GM18858 (cell line): Measurements from ENCODE around the gene RAPGEF5.

ENCODE experiments used
- ATAC-seq: cut with Tn5 transposase; IDR thresholded peaks from one replicate; pipeline ENCODE4 v1.9.1; 2021; ENCODE audit not compliant: unreplicated experiment

Gene RAPGEF5

DNA sequence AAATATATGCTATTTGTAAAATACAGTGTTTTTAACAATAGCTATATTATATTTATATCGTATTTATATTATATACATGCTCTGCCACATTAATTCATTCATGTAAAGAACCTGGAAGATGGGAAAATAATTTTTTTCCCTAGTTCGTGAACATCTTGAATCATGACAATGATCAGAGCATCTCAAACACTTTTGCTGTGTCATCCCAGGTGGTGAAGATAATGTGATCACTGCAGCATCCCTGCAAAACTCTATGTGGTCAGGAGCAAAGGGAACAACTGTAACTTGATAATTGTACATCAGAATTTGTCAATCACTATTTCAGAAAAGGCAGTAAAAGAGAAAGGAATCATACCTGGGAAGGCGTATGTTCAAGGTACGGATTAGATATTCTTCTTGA is 39.3 kb downstream of the RAPGEF5 start:
- no peak for ATAC-seq

DNA sequence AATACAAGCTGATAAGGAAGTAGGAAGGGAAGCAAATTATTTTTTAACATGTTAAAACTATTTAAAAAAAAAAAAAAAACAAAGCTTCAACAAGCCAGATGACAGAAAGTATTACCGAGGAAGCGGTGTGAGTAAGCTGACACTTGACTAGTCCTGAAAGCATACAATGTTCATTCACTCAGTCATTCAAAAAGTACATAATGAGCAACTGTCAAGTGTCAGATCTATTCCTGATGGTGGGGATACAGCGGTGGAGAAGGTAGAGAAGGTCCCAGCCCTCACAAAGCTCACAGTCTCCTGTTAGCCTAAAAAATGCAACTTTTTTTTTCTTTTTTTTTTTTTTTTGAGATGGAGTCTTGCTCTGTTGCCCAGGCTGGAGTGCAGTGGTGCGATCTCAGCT is 40.0 kb downstream of the RAPGEF5 start:
- ATAC-seq: no peak

DNA sequence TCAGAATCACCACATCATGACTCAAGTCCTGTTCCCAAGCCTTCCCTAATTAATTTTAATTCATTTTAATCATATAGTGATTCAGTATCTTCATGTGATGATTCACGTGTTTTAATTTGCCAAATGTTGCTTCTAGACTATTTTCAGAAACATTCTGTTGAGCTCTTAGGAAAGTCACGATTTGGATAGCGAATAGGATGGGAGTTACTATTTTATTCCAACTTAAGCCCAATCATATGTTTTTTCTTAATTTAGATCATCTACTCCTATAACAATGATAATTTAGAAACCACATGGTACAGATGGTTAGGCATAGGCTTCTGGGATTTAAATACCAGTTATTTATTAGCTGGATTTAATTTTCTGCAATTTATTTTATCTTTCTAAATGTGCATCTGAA is 49.1 kb downstream of the RAPGEF5 start:
- ATAC-seq: no peak

DNA sequence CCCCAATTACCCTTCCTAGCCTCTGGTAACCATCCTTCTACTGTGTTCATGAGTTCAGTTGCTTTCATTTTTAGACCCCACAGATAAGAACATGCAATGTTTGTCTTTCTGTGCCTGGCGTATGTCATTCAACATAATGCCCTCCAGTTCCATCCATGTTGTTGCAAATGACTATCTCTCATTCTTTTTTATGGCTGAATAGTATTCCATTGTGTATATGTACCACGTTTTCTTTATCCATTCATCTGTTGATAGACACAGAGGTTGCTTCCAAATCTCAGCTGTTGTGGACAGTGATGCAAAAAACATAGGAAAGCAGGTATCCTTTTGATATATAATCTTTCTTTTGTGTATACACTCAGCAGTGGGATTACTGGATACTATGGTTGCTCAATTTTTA is 51.2 kb downstream of the RAPGEF5 start:
- no peak for ATAC-seq

DNA sequence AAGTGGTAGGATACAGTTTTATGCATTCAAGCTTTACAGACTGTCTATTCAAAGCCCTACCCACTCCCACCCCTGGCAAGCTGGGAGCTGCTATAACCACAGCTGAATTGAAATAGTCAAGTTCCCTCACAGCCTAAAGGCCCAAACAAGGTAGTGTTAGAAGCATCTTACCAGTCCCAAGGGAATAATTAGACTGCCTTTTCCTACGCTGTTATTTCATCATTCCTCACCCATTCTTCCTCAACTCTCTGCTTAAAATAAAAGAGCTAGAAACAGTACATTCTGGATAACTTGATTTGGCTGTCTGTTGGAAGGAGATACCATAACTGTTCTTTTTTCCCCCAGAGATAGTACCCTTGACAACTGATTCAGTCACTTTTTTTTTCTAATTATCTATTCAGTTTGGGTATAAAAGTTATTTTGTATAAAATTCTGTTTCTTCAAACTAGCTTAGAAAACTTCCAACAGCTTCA is 54.0 kb downstream of the RAPGEF5 start:
- ATAC-seq: no peak

DNA sequence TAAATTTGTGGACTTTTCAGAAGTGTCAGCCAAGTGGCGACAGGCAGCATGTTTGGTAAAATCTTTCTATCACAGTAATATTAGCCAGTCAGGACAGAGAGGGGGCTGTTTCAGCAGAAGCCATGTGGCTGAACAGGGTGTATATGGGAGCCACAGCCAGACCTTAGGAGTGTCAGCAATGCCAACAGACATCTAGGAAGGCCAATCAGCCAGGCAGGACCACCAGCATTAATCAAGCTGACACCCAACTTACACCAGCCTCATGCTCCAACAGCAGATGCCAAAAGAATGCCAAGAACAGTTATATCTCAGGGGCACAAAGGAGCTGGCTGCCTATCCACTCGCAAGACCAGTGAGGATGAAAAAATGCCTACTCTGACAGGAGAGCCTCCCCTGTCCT is 54.8 kb downstream of the RAPGEF5 start:
- ATAC-seq: no peak

DNA sequence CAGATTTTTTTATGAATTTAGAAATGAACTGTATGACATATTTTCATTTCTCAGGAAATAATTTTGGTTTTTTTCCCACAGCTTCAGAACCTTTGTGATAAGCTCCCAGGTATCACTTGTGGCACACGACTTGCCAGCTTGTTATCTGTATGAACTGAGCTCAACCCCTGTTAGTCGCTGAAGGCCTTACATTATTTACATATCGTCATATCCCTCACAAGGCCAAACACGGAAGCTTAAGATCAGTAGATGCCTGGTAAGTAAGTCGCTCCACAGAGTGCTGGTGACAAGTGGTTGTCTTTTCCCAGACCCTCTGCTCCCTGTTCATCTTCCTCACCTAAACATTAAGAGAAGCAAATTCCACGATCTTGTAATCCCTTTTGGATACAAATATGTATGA is 55.2 kb downstream of the RAPGEF5 start:
- ATAC-seq: no peak

DNA sequence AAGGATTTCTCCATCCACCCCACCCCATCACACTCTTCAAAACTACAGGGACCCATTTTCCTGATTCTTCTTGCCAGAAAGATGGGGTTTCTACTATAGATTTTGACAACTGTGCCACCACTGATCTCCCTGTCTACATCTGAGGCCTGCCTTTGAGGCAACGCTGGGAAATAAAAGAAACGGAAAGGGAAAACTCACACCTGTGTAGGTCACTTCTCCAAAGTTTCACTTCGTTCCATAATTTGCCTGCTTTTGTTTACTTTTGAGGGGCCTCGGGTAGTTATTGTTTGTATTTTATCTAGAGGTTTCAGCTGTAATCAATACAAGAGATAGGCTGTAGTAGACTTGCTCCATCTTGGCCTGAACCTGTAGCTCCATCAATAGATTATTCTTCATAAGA is 56.1 kb downstream of the RAPGEF5 start:
- no peak for ATAC-seq

DNA sequence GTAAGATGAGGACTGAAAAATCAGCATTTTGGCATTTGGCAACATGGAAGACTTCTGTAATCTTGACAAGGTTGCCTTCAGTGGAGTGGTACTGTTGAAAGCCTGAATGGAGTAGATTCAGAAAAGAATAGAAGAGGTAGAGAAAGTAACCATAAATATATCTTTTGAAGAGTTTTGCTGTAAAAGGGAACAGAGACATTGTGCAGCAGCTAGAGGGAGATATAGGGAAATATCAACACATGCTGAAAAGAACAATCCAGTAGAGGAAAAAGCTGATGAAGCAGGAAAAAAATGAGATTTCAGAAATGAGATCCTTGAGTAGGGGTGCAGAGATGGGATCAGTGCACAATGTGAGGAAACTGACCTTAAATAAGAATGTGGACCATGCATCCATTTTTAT is 60.0 kb downstream of the RAPGEF5 start:
- ATAC-seq: no peak

DNA sequence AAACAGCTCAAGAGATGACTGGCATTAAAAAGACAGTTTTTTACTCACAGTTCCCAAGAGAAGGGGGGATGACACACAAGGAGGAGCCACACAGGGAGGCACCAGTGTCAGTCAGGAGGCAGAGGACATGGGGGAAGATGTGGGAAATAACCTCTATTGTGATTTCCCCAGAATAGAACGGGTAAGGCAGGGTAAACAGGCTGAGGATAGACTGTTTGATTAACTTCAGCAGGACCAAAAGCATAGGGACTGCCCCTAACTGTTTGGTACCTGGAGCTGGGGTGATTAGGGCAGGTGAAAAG is 60.7 kb downstream of the RAPGEF5 start:
- no peak for ATAC-seq

DNA sequence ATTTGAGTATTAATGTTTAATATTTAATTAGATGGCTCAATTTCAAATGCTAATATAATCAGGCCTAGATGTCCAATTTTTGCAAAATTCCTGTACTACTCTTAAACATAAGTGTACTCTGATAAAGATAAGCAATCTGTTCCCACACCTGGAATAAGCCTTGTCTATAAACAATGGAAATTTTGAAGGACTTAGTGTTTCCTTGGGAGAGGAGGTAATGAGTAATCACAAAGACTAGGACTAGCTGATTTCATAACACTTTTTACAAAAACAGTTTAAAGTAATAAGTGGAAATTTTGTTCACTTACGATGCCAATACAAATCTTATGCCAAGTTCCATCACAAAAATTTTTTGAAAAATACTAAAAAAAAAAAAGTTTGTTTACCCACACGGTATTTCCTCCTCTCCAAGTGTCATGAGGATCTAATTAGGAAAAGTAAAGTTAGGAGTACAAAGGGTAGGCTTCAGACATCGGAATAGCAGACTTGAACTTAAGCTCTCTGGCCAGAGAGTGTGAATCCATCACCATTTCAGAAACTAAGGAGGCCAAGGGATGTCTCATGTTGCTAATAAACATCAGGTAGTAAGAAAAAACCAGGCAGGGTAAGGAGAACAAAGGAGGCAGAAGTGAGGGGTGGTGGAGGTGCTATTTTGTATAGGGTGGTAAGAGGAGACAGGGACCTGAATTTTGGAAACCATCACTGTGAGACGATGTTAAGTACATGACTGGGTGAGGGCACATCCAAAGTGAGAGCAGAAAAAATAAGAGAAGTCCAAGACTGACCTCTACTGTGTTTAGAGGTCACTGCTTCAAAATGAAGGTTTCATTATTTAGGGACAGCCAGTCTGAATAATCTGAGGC is 61.3 kb downstream of the RAPGEF5 start:
- ATAC-seq: no peak

DNA sequence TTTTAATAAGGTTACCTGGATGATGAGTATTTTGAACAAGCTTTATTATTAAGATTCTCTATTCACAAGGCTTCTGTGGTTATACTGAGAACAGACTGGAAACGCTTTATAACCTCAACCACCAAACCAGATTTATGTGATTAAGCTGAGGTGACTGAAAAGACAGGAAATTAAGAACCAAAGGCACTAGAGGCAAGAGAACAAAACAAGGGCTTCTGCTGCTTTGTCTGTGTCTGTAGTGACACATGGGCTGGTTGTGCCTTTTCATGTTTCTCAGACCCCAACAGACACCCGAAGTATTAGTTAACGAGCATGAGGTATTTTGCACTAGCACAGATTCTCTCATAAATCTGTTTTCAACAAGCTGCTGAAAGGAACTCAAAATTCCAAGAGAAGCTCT is 64.4 kb downstream of the RAPGEF5 start:
- ATAC-seq: no peak

DNA sequence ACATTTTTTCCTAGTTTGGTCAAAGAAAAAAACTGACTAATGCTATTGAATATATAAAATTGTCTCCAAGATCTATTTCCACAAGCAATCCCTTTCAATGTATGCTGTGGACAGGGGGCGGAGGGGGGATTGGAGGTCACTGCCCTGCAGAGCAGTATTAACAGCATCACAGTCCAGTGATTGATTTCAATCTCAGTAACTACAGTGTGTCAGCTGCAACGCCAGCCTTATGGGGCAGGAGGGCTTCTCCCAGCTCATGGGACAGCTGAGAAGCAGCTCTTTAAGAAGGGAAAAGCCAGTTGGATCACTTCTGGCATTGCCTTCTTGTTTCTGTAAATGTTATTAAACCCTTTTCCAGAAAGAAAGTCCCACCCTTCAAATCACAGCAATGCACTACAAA is 65.0 kb downstream of the RAPGEF5 start:
- no peak for ATAC-seq

DNA sequence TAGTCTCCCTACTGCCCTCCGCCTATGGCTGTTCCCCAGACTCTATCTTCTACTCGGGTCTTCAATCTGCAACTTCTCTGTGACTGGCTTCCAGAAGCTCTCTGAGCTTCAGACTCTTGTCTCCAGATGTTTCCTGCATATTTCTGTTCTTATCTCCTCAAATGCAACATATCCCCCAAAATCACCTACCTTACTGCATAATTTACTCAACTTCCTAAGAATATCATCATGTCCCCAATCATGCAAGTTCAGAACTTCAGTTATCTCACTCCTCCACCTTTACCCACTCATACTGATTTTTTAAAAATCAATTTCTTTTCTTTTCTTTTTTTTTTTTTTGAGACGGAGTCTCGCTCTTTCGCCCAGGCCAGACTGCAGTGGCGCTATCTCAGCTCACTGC is 68.8 kb downstream of the RAPGEF5 start:
- ATAC-seq: no peak

DNA sequence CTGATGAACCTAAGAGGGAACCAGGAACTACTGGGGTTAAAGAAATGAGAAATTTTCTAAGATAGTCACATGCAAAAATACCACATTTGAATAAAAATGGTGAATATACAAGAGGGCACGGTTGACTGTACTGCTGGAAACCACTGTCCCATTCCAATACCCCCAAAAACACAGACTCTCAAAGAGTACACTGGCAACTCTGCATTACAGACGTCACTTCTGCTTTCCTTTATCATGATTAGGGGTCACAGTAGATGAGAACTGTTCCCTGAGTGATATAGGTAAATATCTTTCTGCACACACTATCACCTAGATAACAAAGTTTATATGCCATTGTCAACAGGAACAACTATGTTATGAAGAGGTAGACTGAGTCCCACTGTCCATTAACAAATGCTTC is 69.5 kb downstream of the RAPGEF5 start:
- no peak for ATAC-seq

DNA sequence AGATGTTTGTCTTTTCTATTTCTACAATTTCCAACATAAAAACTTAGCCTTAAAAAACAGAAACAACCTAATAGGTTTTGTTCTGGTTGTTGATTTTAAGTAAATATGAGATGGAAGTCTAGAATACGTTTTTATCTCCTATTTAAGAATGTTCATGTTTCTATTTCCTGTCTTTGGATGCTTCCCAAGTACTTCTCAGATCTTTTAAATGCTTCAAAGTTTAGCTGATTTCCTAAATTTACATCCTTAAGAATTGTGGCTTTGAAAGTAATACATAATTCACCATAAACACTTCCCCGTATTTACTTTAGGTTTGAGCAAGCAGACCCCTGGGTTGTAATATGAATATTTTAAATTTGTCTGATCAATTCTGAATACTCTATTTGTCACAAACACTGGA is 70.5 kb downstream of the RAPGEF5 start:
- no peak for ATAC-seq

DNA sequence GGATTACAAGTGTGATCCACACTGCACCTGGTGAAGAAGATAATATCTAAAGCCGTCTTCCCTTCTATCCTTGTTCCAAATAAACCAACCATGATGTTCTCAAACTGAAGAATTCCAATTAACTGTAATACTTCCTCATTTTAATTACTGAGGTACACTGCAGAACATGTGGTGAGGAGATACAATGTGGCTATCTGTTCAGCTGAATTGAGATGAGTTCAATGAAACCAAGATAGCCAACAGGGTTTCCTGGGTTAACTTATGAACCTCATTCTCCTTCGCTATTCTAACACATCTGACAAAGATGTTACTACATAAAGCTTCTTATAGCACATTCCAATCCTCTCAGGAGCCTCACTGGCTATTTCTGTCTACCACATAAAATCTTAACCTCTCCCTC is 75.5 kb downstream of the RAPGEF5 start:
- ATAC-seq: no peak

DNA sequence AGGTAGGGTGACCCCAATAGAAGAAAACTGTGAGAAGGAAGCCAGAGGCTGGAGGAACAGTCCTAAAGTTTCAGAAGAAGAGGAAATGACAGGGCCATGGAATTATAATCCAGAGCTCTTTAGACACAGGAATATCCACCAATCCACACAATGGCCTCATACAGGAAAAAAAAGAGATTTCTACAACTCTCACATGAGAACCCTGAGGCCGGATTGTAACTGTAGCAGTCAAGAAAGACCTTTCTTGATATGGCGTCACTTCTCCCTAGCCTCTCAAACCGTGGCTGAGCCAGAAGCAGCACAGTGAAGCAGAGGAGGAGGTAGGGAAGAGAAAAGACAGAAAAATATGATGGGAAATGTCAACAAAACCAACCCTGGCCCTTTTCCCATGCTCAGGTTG is 76.9 kb downstream of the RAPGEF5 start:
- no peak for ATAC-seq

DNA sequence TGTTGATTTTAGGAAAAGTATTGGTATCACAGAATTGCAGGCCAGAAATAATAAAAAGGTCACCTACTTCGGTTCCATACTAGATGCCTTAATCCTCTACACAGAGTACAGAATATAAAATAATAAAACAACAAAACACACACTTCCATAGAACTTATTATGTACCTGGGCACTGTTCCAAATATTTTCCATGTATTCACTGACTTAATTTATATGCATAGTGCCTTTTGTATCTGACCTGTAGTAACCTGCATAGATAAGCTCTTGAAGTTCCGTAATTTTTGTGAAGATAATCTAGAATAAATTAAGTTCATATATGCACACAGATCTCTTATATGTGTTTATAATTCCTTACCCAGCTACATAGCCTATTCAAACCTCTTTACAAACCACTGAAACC is 78.3 kb downstream of the RAPGEF5 start:
- no peak for ATAC-seq

DNA sequence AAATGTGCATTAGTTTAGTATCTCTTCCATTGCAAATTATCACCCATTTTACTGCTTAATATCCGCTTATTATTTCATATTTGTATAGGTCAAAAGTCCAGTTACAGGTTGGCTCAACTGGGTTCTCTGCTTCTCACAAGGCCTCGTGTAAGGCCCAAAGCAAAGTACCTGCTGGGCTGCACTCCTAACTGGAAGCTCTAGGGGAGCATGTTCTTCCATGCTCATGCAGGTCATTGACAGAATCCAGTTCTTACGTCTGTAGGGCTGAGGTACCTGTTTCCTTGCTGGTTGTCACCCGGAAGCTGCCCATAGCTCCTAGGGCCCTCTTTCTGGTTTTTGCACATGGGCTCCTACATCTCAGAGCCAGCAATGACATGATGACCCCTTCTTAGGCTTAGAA is 79.6 kb downstream of the RAPGEF5 start:
- no peak for ATAC-seq

DNA sequence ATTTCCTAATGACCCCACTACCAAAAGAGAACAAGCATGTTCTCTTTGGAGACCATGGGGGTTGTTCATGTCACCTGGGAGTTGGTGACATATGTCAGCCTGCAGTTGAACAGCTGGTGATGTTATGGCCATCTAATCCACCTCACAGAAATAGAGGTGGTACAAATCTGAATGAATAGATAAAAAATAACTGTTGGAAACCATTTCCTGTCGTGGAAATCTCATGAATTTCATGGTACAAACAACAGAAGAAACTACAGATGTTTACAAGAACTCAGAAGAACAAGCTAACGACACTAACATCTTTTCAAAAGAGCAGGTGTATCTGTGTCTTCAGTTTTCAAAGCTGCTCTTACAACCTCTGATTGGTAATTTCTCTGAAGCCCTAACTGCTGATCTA is 81.3 kb downstream of the RAPGEF5 start:
- ATAC-seq: no peak

DNA sequence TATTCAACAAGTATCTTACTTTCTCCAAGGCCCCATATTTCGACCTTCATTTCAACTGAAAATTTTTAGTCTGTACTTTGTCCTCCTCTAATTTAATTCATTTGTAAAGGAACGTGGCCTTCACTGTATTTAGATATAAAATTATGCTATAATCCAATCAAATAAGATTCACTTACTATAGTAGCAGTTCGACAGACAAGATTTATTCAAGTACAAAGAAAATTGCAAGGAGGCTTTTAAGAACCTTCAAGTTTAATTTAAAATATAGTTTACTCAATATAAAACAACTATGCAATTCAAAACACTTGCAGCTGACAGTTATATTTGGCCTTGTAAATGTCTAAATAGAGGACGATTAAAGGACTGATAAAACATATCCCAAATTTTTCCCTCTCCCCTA is 85.6 kb downstream of the RAPGEF5 start:
- no peak for ATAC-seq

DNA sequence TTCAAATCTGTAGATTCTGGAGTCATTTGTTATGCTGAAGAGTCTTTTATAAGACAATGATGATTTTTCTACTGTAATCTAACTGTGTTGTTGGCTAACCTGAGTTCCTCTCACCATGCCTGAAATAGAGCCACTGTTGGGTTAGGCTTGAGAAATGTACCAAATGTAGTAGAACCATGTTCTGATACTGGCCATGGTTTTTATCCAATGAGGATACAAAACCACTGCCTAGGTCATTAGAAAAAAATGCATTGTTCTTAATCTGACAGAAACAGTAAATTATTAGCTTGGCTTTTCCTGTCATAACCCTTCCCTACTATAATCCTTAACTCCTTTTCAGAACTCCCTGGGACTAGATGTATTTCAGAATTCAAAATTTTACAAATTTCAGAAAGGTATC is 86.6 kb downstream of the RAPGEF5 start:
- no peak for ATAC-seq
